Lung (tissue), 12 donors: Measurements from ENCODE around the gene TBC1D17. TPM values are rescaled to one million over a fixed set of nuclear protein-coding genes. Genes with fewer than 3 reads are reported as not detected.

Experiments
- ATAC-seq: fragments of 200-7000 bp; cut with Tn5 transposase; one replicate; pipeline ENCODE4 v1.9.1; 2020; ENCODE audit warnings: moderate number of reproducible peaks; ENCODE audit not compliant: insufficient read depth, low FRiP score
- DNase-seq, 3 donors: peaks; one replicate each; pipeline ENCODE4 v3.0.0-alpha.2; 2013 to 2017
- H3K27ac ChIP-seq, 2 donors: one replicate each; pipeline ENCODE4 v1.5.1; 2013; ENCODE audit warnings: mild to moderate bottlenecking in 2 of 2, moderate library complexity in 2 of 2, control low read depth in 1 of 2, inconsistent platforms in 1 of 2, low read depth in 1 of 2, low read length in 1 of 2
- H3K27me3 ChIP-seq, 3 donors: one replicate each; pipeline ENCODE4 v1.5.1; 2013; ENCODE audit warnings: low read length in 2 of 3; ENCODE audit not compliant: control insufficient read depth in 3 of 3, insufficient read depth in 3 of 3
- H3K36me3 ChIP-seq, 4 donors: one replicate each; pipeline ENCODE4 v1.5.1; 2013; ENCODE audit warnings: low read length in 4 of 4, mild to moderate bottlenecking in 1 of 4, moderate library complexity in 1 of 4; ENCODE audit not compliant: control insufficient read depth in 4 of 4, insufficient read depth in 4 of 4
- H3K4me1 ChIP-seq, 5 donors: one replicate each; pipeline ENCODE4 v1.5.1; 2013; ENCODE audit warnings: low read length in 5 of 5, mild to moderate bottlenecking in 2 of 5, moderate library complexity in 1 of 5; ENCODE audit not compliant: control insufficient read depth in 5 of 5, insufficient read depth in 5 of 5
- H3K4me3 ChIP-seq: one replicate; pipeline ENCODE4 v1.5.1; 2013; ENCODE audit warnings: mild to moderate bottlenecking, control low read depth, moderate library complexity
- H3K9ac ChIP-seq, 2 donors: one replicate each; pipeline ENCODE4 v1.5.1; 2013; ENCODE audit warnings: low read length in 2 of 2, control low read depth in 1 of 2; ENCODE audit not compliant: insufficient read depth in 1 of 2
- H3K9me3 ChIP-seq, 4 donors: one replicate each; pipeline ENCODE4 v1.5.1; 2013; ENCODE audit warnings: low read length in 3 of 4, mild to moderate bottlenecking in 1 of 4, moderate library complexity in 1 of 4; ENCODE audit not compliant: control insufficient read depth in 4 of 4, insufficient read depth in 3 of 4
- WGBS, 2 donors: extraction: QIAGEN DNeasy Blood & Tissue Kit; methylation state at CpG; one replicate each; pipeline ENCODE4 v1.1.7; 2013; 5-methylcytosine and 5-hydroxymethylcytosine counted together
- polyA plus RNA-seq, 2 donors: library from polyadenylated mRNA; stranded (reverse); fragments of 200-250 nt; gene quantifications; one replicate each; pipeline ENCODE4 v1.2.1, GENCODE V29; 2013
- total RNA-seq, 2 donors: library from RNA; depleted of rRNA in 1 of 2; stranded (reverse); fragments of >200 nt in 1 of 2; gene quantifications; one replicate each; pipeline ENCODE4 v1.2.1, GENCODE V29; 2014 to 2021
- TF ChIP-seq, protein P1 (sequence below): IDR thresholded peaks from 2 replicates; pipeline ENCODE4 v1.5.1; 2012; ENCODE audit warnings: mild to moderate bottlenecking; ENCODE audit errors: control extremely low read depth, extremely low read depth
- donor health status: control.
- donor health status: control.
- donor health status: Bipolar disorder and iron deficiency.
- donor health status: healthy.
- donor health status: DM: yes; HTN: yes; CAD: no.

Gene TBC1D17
- total and polyA plus RNA-seq, 4 donors: 23.3 to 52.9 (median 32.4) TPM

- Histone ChIP-seq H3K4me3 (no peak overlapping the region), H3K27ac (no peak overlapping the region), H3K9ac (no peak overlapping the region), H3K27me3 (no peaks in the 10 kb centered on the region), H3K36me3 (peaks cover 8 to 34% (median 30%) of the 10 kb centered on the region in 4 donors), H3K4me1 (peaks cover 0 to 22% (median 0%) of the 10 kb centered on the region in 5 donors), H3K9me3 (no peaks in the 10 kb centered on the region)
- DNase-seq (peak in 1 of 3 donors; percentile 29), ATAC-seq (no peak)
- TF ChIP-seq, protein P1, sequence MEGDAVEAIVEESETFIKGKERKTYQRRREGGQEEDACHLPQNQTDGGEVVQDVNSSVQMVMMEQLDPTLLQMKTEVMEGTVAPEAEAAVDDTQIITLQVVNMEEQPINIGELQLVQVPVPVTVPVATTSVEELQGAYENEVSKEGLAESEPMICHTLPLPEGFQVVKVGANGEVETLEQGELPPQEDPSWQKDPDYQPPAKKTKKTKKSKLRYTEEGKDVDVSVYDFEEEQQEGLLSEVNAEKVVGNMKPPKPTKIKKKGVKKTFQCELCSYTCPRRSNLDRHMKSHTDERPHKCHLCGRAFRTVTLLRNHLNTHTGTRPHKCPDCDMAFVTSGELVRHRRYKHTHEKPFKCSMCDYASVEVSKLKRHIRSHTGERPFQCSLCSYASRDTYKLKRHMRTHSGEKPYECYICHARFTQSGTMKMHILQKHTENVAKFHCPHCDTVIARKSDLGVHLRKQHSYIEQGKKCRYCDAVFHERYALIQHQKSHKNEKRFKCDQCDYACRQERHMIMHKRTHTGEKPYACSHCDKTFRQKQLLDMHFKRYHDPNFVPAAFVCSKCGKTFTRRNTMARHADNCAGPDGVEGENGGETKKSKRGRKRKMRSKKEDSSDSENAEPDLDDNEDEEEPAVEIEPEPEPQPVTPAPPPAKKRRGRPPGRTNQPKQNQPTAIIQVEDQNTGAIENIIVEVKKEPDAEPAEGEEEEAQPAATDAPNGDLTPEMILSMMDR: no peak
- WGBS, 2 donors: 76 to 86% methylated on average over 17 of the region's 17 CpGs
Observed at GRCh38 chr19:49840736-49841249, 36.7 kb upstream of the TBC1D17 start.

GRCh38 chr19:49843265-49843664 lies 34.2 kb upstream of the TBC1D17 start:
- ATAC-seq (no peak), DNase-seq (no peak)
- Histone ChIP-seq H3K9ac (no peak overlapping the region), H3K9me3 (no peaks in the 10 kb centered on the region), H3K4me1 (peaks cover 0 to 22% (median 2%) of the 10 kb centered on the region in 5 donors), H3K36me3 (peaks cover 4 to 21% (median 16%) of the 10 kb centered on the region in 4 donors), H3K4me3 (no peak overlapping the region), H3K27ac (no peak overlapping the region), H3K27me3 (no peaks in the 10 kb centered on the region)
- TF ChIP-seq, protein P1: no peak
- 81 to 83% methylated on average over 3 of the region's 3 CpGs for WGBS, 2 donors

- peaks cover 0 to 10% (median 1%) of the 10 kb centered on the region in 5 donors for H3K4me1 ChIP-seq
- TF ChIP-seq, protein P1: no peak
- peaks cover 4 to 19% (median 10%) of the 10 kb centered on the region in 4 donors for H3K36me3 ChIP-seq
- H3K9ac ChIP-seq: no peak overlapping the region
- no peaks in the 10 kb centered on the region for H3K27me3 ChIP-seq
- DNase-seq: no peak
- no peak overlapping the region for H3K27ac ChIP-seq
- H3K4me3 ChIP-seq: no peak overlapping the region
- WGBS, 2 donors: 52 to 74% methylated on average over 18 of the region's 18 CpGs
- ATAC-seq: no peak
- H3K9me3 ChIP-seq: peaks cover 0 to 4% (median under 1%) of the 10 kb centered on the region in 4 donors
Observed at GRCh38 chr19:49844138-49845095, 33.1 kb upstream of the TBC1D17 start.
